Gastroesophageal sphincter (tissue), 3 donors: Measurements from ENCODE around the gene GTF2I.

Experiments
- CTCF ChIP-seq, 4 experiments: fragments of 200-600 bp in 2 of 4; fragments of 450-650 bp in 2 of 4; sonication (generic) in 1 of 4; IDR thresholded peaks; one replicate each; pipeline ENCODE4 v1.5.1; 2017 to 2019; ENCODE audit warnings: antibody characterized with exemption in 4 of 4, mild to moderate bottlenecking in 2 of 4, moderate library complexity in 2 of 4
- POLR2A ChIP-seq, 2 donors: fragments of 450-650 bp; IDR thresholded peaks; one replicate each; pipeline ENCODE4 v1.6.1; 2017; ENCODE audit warnings: antibody characterized with exemption in 2 of 2, mild to moderate bottlenecking in 2 of 2, moderate library complexity in 1 of 2
- POLR2AphosphoS5 ChIP-seq: sonication (generic); formaldehyde crosslinking; IDR thresholded peaks from one replicate; pipeline ENCODE4 v1.6.1; 2017; ENCODE audit warnings: antibody characterized with exemption

- no peak for TF ChIP-seq CTCF (IDR thresholded peaks at IDR 0.05)
- no peak for TF ChIP-seq POLR2A (IDR thresholded peaks at IDR 0.05)
- TF ChIP-seq POLR2AphosphoS5, result no peak
Measured at GRCh38 chr7:74655768-74656440, 1.6 kb upstream of the GTF2I start.
